GM12878 (cell line): ENCODE measurements around the gene BBS1. TPM values are rescaled to one million over a fixed set of nuclear protein-coding genes. Genes with fewer than 3 reads are reported as not detected.

Experiments used
- ATAC-seq: fragments of 200-7000 bp; cut with Tn5 transposase; 3 replicates; pipeline ENCODE4 v1.9.1; 2020; ENCODE audit warnings: mild to moderate bottlenecking, moderate library complexity
- BruUV-seq: library from RNA; stranded (reverse); fragments of 400-500 nt; replicated peaks from 2 replicates; lab custom pipeline; 2021; lab: Mats Ljungman, UMichigan
- CTCF ChIA-PET: fragments of 300-600 bp; sonication (Branson Sonifier 250); formaldehyde crosslinking; extraction: SDS; loops from one replicate; lab custom pipeline; 2021; ENCODE audit warnings: inconsistent platforms; lab: Yijun Ruan, JAX
- POLR2A ChIA-PET: fragments of 350-600 bp; formaldehyde crosslinking; extraction: SDS; loops from one replicate; lab custom pipeline; 2021; ENCODE audit warnings: inconsistent platforms; lab: Charles Lee
- RAD21 ChIA-PET: fragments of 300-600 bp; sonication (Branson Sonifier 250); formaldehyde crosslinking; loops from one replicate; lab custom pipeline; 2023; ENCODE audit warnings: antibody characterized with exemption; ENCODE audit not compliant: unreplicated experiment; lab: Charles Lee
- SMC1A ChIA-PET: fragments of 300-600 bp; sonication (Branson Sonifier 250); formaldehyde crosslinking; loops from one replicate; lab custom pipeline; 2023; ENCODE audit not compliant: unreplicated experiment, uncharacterized antibody; lab: Charles Lee
- DNase-seq: peaks from one replicate; pipeline ENCODE4 v3.0.0-alpha.2; 2011; ENCODE audit warnings: low read depth, low spot score
- FAIRE-seq: peaks from 3 replicates; lab custom pipeline; 2011; peaks lifted over from hg19 to GRCh38; lab: Jason Lieb, UNC
- H2AFZ ChIP-seq: 2 replicates; pipeline ENCODE4 v1.6.0; 2011; ENCODE audit warnings: low read depth, low read length, control low read depth; ENCODE audit not compliant: control insufficient read depth
- H3K27ac ChIP-seq: 2 replicates; pipeline ENCODE4 v1.5.1; 2011; ENCODE audit warnings: control low read depth; ENCODE audit not compliant: control insufficient read depth, insufficient read depth
- H3K27me3 ChIP-seq, 2 experiments: replicated peaks in 1 of 2; 2 replicates each; pipeline versions ENCODE4 v1.6.0 to v1.6.1; 2011; ENCODE audit warnings: low read length in 1 of 2; ENCODE audit not compliant: control insufficient read depth in 2 of 2, insufficient read depth in 2 of 2
- H3K36me3 ChIP-seq, 2 experiments: 2 replicates each; pipeline ENCODE4 v1.5.1; 2011; ENCODE audit warnings: low read length in 1 of 2; ENCODE audit not compliant: control insufficient read depth in 2 of 2, insufficient read depth in 2 of 2
- H3K4me1 ChIP-seq: 2 replicates; pipeline ENCODE4 v1.6.1; 2011; ENCODE audit warnings: mild to moderate bottlenecking, low read length, moderate library complexity, mixed read lengths; ENCODE audit not compliant: control insufficient read depth, insufficient read depth
- H3K4me2 ChIP-seq: 2 replicates; pipeline ENCODE4 v1.6.0; 2011; ENCODE audit warnings: control low read depth; ENCODE audit not compliant: control insufficient read depth, insufficient read depth
- H3K4me3 ChIP-seq: fragments of 200-600 bp; sonication (generic); 2 replicates; pipeline ENCODE4 v1.5.1; 2016
- H3K79me2 ChIP-seq: 2 replicates; pipeline ENCODE4 v1.6.0; 2011; ENCODE audit warnings: low read length; ENCODE audit not compliant: control insufficient read depth, insufficient read depth
- H3K9ac ChIP-seq: 2 replicates; pipeline ENCODE4 v1.8.0; 2011; ENCODE audit warnings: low read length, control low read depth, mixed read lengths; ENCODE audit not compliant: control insufficient read depth, insufficient read depth
- H3K9me3 ChIP-seq: replicated peaks from 3 replicates; pipeline ENCODE4 v1.5.1; 2011; ENCODE audit warnings: mild to moderate bottlenecking, low read length; ENCODE audit not compliant: control insufficient read depth, insufficient read depth
- H4K20me1 ChIP-seq: 2 replicates; pipeline ENCODE4 v1.6.0; 2011; ENCODE audit not compliant: control insufficient read depth, insufficient read depth
- E4F1 ChIP-seq: fragments of 450-650 bp; IDR thresholded peaks from 2 replicates; pipeline ENCODE4 v1.6.1; 2018; ENCODE audit warnings: borderline replicate concordance, mild to moderate bottlenecking; ENCODE audit not compliant: partially characterized antibody
- FOXM1 ChIP-seq: IDR thresholded peaks from 2 replicates; pipeline ENCODE4 v1.6.1; 2012; ENCODE audit warnings: low read depth, mild to moderate bottlenecking, inconsistent platforms, low read length, moderate library complexity
- JUNB ChIP-seq: IDR thresholded peaks from 2 replicates; pipeline ENCODE4 v1.6.1; 2016; ENCODE audit warnings: antibody characterized with exemption, mild to moderate bottlenecking
- NFYA ChIP-seq: IDR thresholded peaks from 2 replicates; pipeline ENCODE4 v1.6.1; 2011; ENCODE audit warnings: low read depth, mild to moderate bottlenecking, low read length, improper control_type of control experiment, borderline replicate concordance
- NR2F1 ChIP-seq: fragments of 450-650 bp; conservative IDR thresholded peaks from 2 replicates; pipeline ENCODE4 v1.6.1; 2017; ENCODE audit warnings: mild to moderate bottlenecking
- PAX5 ChIP-seq: IDR thresholded peaks from 2 replicates; pipeline ENCODE4 v1.6.1; 2011; ENCODE audit warnings: low read depth, low read length, borderline replicate concordance
- RAD21 ChIP-seq: IDR thresholded peaks from 2 replicates; pipeline ENCODE4 v1.6.1; 2011; ENCODE audit warnings: mild to moderate bottlenecking, low read depth, low read length, moderate library complexity; ENCODE audit not compliant: insufficient read depth
- RUNX3 ChIP-seq: IDR thresholded peaks from 2 replicates; pipeline ENCODE4 v1.6.1; 2012; ENCODE audit warnings: low read length, inconsistent platforms
- SIN3A ChIP-seq: IDR thresholded peaks from 2 replicates; pipeline ENCODE4 v1.6.1; 2012; ENCODE audit warnings: low read depth, low read length, improper control_type of control experiment
- SUPT20H ChIP-seq: IDR thresholded peaks from 2 replicates; pipeline ENCODE4 v1.6.1; 2011; ENCODE audit warnings: low read depth, mild to moderate bottlenecking, low read length, moderate library complexity, borderline replicate concordance; ENCODE audit not compliant: control insufficient read depth
- ZBTB33 ChIP-seq: fragments of 450-650 bp; IDR thresholded peaks from 2 replicates; pipeline ENCODE4 v1.6.1; 2017; ENCODE audit warnings: mild to moderate bottlenecking
- ZNF207 ChIP-seq: fragments of 450-650 bp; IDR thresholded peaks from 2 replicates; pipeline ENCODE4 v1.6.1; 2014; ENCODE audit warnings: antibody characterized with exemption, mild to moderate bottlenecking, borderline replicate concordance
- WGBS: methylation state at CpG from one replicate; pipeline ENCODE4 v1.1.6; 2016; ENCODE audit warnings: low lambda C conversion rate; ENCODE audit not compliant: insufficient replicate concordance, insufficient coverage; ENCODE audit errors: missing lambda C conversion rate; 5-methylcytosine and 5-hydroxymethylcytosine counted together
- in situ Hi-C: fragments of 300-500 bp; cut with MboI; formaldehyde crosslinking; loops from 9 replicates; pipeline ENCODE4 v1.14.3; 2018; ENCODE audit warnings: mixed read lengths
- intact Hi-C: fragments of 100-400 bp; cut with micrococcal nuclease; formaldehyde crosslinking; loops from one replicate; pipeline ENCODE4 v1.14.2; 2022; ENCODE audit not compliant: unreplicated experiment
- polyA plus RNA-seq, 11 experiments: library from polyadenylated mRNA; depleted of rRNA in 4 of 11; unstranded in 6 of 11; stranded (reverse) in 5 of 11; fragments of >200 nt; fragmentation: Nextera tagmentation in 4 of 11; fragmentation: Illumina TruSeq in 1 of 11; extraction: Ambion mirVana in 4 of 11; extraction: Trizol in 1 of 11; gene quantifications; 1 replicate in 1 of 11; 2 replicates in 10 of 11; pipeline versions ENCODE4 v1.2.1 to v1.2.3, GENCODE V29; 2011 to 2016; ENCODE audit warnings: inconsistent platforms in 2 of 11, missing spikeins in 2 of 11, low read depth in 1 of 11
- total RNA-seq, 4 experiments: library from RNA; depleted of rRNA in 3 of 4; stranded (reverse); fragments of >200 nt in 3 of 4; fragmentation: Illumina TruSeq in 1 of 4; extraction: Trizol in 1 of 4; gene quantifications; 2 replicates each; pipeline versions ENCODE4 v1.2.1 to v1.2.3, GENCODE V29; 2013 to 2021

Gene BBS1
- total and polyA plus RNA-seq, 10 of the 15 experiments (the other 5 are each of a cell fraction or from before 2014, with no cell fraction given): 2.5 to 14.7 (median 8.7) TPM

- no peak for TF ChIP-seq NFYA
Measured at GRCh38 chr11:66492161-66492865, 18.1 kb upstream of the BBS1 start (continued).

GRCh38 chr11:66493130-66493529 lies 17.3 kb upstream of the BBS1 start:
- Histone ChIP-seq H4K20me1 (no peaks in the 10 kb centered on the region), H3K79me2 (no peaks in the 10 kb centered on the region), H3K4me3 (no peak overlapping the region), H3K9ac (no peak overlapping the region), H3K27me3 (no peaks in the 10 kb centered on the region), H3K9me3 (no peaks in the 10 kb centered on the region), H3K27ac (no peak overlapping the region), H2AFZ (no peak overlapping the region), H3K4me2 (no peak overlapping the region), H3K36me3 (peaks cover 4 to 30% of the 10 kb centered on the region in 2 experiments; a peak in 3 of 4 replicates), H3K4me1 (no peaks in the 10 kb centered on the region)
- in situ Hi-C loops: no loop called here
- intact Hi-C loops: no loop called here
- ATAC-seq (no peak), DNase-seq (no peak), FAIRE-seq (no peak)
- TF ChIP-seq JUNB (no peak), SIN3A (no peak), ZNF207 (no peak), RAD21 (no peak)
- 99% methylated on average over 10 of the region's 10 CpGs for WGBS
- ChIA-PET POLR2A (no interaction called here), SMC1A (no interaction called here), CTCF (no interaction called here), RAD21 (no interaction called here)
- BruUV-seq: no TSS peak

- POLR2A ChIA-PET: no interaction called here
- no peaks in the 10 kb centered on the region for H3K4me1 ChIP-seq
- DNase-seq (no peak), FAIRE-seq (no peak), ATAC-seq (no peak)
- no peaks in the 10 kb centered on the region for H3K27me3 ChIP-seq
- H3K9ac ChIP-seq: no peak overlapping the region
- no TSS peak for BruUV-seq
- H3K9me3 ChIP-seq: no peaks in the 10 kb centered on the region
- intact Hi-C loops (no loop called here), in situ Hi-C loops (no loop called here)
- RAD21 ChIA-PET: no interaction called here
- SMC1A ChIA-PET: no interaction called here
- over 99% methylated on average over 7 of the region's 7 CpGs for WGBS
- H3K27ac ChIP-seq: no peak overlapping the region
- peaks cover 7 to 29% of the 10 kb centered on the region in 2 experiments; a peak in 3 of 4 replicates for H3K36me3 ChIP-seq
- no peak overlapping the region for H3K4me3 ChIP-seq
- H2AFZ ChIP-seq: no peak overlapping the region
- CTCF ChIA-PET: no interaction called here
- no peaks in the 10 kb centered on the region for H4K20me1 ChIP-seq
- no peaks in the 10 kb centered on the region for H3K79me2 ChIP-seq
- no peak overlapping the region for H3K4me2 ChIP-seq
- TF ChIP-seq ZBTB33 (no peak), FOXM1 (no peak), E4F1 (no peak), PAX5 (no peak), SUPT20H (no peak), RUNX3 (no peak), NR2F1 (no peak)
Measured at GRCh38 chr11:66494458-66494857, 16.0 kb upstream of the BBS1 start.
